Thoracic aorta (tissue), 2 donors: ENCODE data around the gene NR1I3. TPM values are rescaled to one million over a fixed set of nuclear protein-coding genes. Genes with fewer than 3 reads are reported as not detected.

ENCODE experiments used
- ATAC-seq: fragments of 150-250 bp; one replicate; pipeline ENCODE4 v1.8.0; 2017; ENCODE audit warnings: low read depth; ENCODE audit not compliant: insufficient number of reproducible peaks, low FRiP score
- DNase-seq: peaks from one replicate; pipeline ENCODE4 v3.0.0-alpha.2; 2020; ENCODE audit warnings: low spot score
- H3K27ac ChIP-seq, 2 donors: fragments of 200-600 bp; sonication (generic); 1 replicate in 1 of 2; 2 replicates in 1 of 2; pipeline ENCODE4 v1.5.1; 2016; ENCODE audit warnings: mild to moderate bottlenecking in 2 of 2, moderate library complexity in 2 of 2
- H3K27me3 ChIP-seq: fragments of 200-600 bp; sonication (generic); replicated peaks from 2 replicates; pipeline ENCODE4 v1.6.0; 2016; ENCODE audit warnings: mild to moderate bottlenecking; ENCODE audit not compliant: insufficient read depth
- H3K36me3 ChIP-seq: fragments of 200-600 bp; sonication (generic); one replicate; pipeline ENCODE4 v1.5.1; 2016
- H3K4me1 ChIP-seq, 2 donors: fragments of 200-600 bp; sonication (generic); 1 replicate in 1 of 2; 2 replicates in 1 of 2; pipeline versions ENCODE4 v1.5.1 to v1.6.0; 2016; ENCODE audit warnings: low read depth in 2 of 2, mild to moderate bottlenecking in 1 of 2; ENCODE audit not compliant: control insufficient read depth in 1 of 2
- H3K4me3 ChIP-seq: fragments of 200-600 bp; sonication (generic); 2 replicates; pipeline ENCODE4 v1.5.1; 2016; ENCODE audit warnings: mild to moderate bottlenecking
- H3K9me3 ChIP-seq: fragments of 200-600 bp; sonication (generic); 2 replicates; pipeline ENCODE4 v1.5.1; 2016
- CTCF ChIP-seq: fragments of 200-600 bp; sonication (generic); IDR thresholded peaks from one replicate; pipeline ENCODE4 v1.5.1; 2019; ENCODE audit warnings: antibody characterized with exemption
- total RNA-seq, 2 donors: library from RNA; depleted of rRNA; stranded (reverse); fragments of >200 nt; gene quantifications; one replicate each; pipeline versions ENCODE4 v1.1.0 to v1.2.3, GENCODE V29; 2016

The NR1I3 gene
- total RNA-seq, 2 donors from 2014 or later, result not detected

DNA sequence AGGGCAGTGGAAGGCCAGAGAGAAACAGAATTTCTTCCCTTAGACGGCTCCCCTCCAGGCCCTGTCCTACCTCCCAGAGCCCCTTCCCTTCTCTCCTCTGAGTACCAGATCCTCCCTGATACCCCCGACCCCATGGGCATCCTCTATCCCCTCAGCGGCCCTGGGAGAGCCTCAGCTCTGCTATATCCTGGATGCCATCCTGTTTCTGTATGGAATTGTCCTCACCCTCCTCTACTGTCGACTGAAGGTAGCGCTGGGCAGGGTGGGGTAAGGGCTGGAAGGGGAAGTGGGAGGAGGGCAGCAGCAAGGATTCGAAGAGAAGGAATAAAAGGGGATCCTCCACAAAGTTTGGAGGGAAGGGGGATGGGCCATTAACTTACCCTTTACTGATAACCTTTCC lies 20.2 kb downstream of the NR1I3 start:
- H3K27me3 ChIP-seq, result no peaks in the 10 kb centered on the region
- no peaks in the 10 kb centered on the region for H3K4me1 ChIP-seq
- H3K4me3 ChIP-seq, result peak overlapping the region; percentile 44
- no peak for TF ChIP-seq CTCF
- DNase-seq, result no peak
- peaks cover 19% of the 10 kb centered on the region for H3K36me3 ChIP-seq
- H3K9me3 ChIP-seq, result no peaks in the 10 kb centered on the region
- H3K27ac ChIP-seq, result peak overlapping the region in 1 of 2 donors; percentile 53
- ATAC-seq, result no peak

DNA sequence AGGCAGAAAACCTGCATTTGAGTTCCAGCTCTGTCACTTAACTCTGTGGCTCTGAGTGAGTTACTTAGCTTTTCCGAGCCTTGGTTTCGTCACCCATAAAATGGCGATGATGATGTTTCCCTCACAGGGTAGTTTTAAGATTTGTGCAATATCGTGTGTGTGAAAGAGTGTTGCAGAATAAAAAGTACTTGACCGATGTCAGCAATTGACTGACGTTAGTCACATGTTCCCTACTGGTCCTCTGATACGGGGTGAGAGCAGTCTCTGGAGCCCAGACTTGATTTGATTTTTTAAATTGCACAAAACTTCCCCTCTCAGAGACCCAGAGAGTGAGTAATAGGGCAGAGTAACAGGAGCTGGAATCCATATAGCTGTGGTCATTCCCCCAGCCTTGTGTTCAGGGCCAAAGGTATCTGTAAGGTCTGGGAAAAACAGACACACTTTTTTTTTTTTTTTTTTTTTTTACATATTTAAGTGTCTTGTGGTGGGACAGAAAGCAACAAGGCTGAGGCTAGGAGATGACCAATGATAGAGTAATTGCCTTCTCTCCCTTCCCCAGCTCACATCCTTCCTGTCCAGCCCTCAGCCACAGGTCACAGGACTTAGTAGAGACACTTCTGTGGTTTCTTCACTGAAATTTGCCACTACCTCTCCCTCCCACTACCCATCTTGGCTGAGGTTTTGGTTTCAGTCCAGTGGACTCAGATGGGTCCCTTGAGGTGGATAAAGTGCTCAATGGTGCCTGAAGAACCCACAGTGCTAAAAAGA lies 20.9 kb downstream of the NR1I3 start:
- DNase-seq (no peak), ATAC-seq (peak; percentile 63)
- H3K4me3 ChIP-seq, result peak overlapping the region; percentile 59
- no peaks in the 10 kb centered on the region for H3K4me1 ChIP-seq
- no peaks in the 10 kb centered on the region for H3K9me3 ChIP-seq
- H3K27me3 ChIP-seq, result no peaks in the 10 kb centered on the region
- H3K36me3 ChIP-seq, result peaks cover 26% of the 10 kb centered on the region
- peak overlapping the region; percentile 53 to 60 for H3K27ac ChIP-seq
- TF ChIP-seq CTCF, result no peak

DNA sequence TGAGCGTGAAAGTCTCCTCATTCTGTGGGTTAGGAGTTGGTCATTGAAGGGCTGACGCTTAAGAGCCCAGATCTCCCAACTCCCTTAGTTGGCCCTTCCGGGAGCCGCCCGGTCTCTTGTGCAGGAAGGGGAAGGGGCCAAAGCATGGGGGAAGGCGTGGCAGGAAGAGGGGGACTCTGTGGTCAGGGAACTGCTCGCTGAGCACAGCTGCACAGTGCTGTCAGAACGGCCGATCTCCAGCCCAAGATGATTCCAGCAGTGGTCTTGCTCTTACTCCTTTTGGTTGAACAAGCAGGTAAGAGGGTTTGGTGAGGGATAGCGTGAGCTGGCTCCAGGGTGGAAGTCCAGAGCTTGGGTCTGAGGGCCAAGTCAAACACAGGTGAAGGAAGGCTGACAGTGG lies 22.9 kb downstream of the NR1I3 start, which contains the start of gene FCER1G:
Gene FCER1G, plus strand, starts transcription at position 220 of the 400 bp plus-strand sequence. Its CDS starts 27 bp downstream, at position 247.
- Histone ChIP-seq H3K4me1 (no peaks in the 10 kb centered on the region), H3K27ac (peak within 1 kb of the TSS in 1 of 2 donors; percentile 53), H3K9me3 (no peaks in the 10 kb centered on the region), H3K4me3 (peak within 1 kb of the TSS; percentile 59), H3K36me3 (peaks cover 45% of the 10 kb centered on the region), H3K27me3 (no peaks in the 10 kb centered on the region)
- DNase-seq (no peak), ATAC-seq (no peak)
- no peak for TF ChIP-seq CTCF

DNA sequence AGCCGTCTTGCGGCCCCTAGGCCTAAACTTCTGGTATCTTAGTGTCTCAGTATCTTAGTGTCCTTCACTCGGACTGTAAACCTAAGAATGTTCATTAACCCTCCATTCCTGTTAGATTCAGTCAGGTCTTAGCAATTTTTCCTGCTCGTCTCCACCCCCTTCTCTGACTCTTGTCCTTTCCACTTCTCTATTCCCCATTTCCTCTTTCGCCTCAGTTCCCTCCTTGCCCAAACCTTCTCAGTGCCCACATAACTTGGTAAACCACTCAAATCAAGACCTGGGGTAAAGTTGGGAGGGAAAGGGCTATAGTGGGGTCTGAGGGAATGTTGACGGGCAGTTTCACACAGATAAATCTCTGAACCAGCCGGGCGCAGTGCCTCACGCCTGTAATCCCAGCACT lies 23.6 kb downstream of the NR1I3 start:
- no peak for ATAC-seq
- Histone ChIP-seq H3K4me1 (no peaks in the 10 kb centered on the region), H3K36me3 (peaks cover 49% of the 10 kb centered on the region), H3K27me3 (no peaks in the 10 kb centered on the region), H3K9me3 (no peaks in the 10 kb centered on the region), H3K27ac (peak overlapping the region in 1 of 2 donors; percentile 16), H3K4me3 (no peak overlapping the region)
- no peak for DNase-seq
- TF ChIP-seq CTCF, result no peak

- no peak for DNase-seq
- Histone ChIP-seq H3K36me3 (peaks cover 62% of the 10 kb centered on the region), H3K9me3 (no peaks in the 10 kb centered on the region), H3K4me3 (no peak overlapping the region), H3K4me1 (peaks cover 3 to 7% of the 10 kb centered on the region in 2 donors), H3K27me3 (no peaks in the 10 kb centered on the region), H3K27ac (no peak overlapping the region)
- no peak for ATAC-seq
- TF ChIP-seq CTCF, result peak; percentile 83
Measured at GRCh38 chr1:161209790-161210409, 28.1 kb downstream of the NR1I3 start.
